SK-N-MC (cell line): ENCODE measurements around the gene TMEM151A.

Experiments used
- EZH2 ChIP-seq: fragments of 200-600 bp; sonication (generic); IDR thresholded peaks from one replicate; pipeline ENCODE4 v1.6.1; 2017; ENCODE audit warnings: antibody characterized with exemption
- FOXP2 ChIP-seq: optimal IDR thresholded peaks from 2 replicates; pipeline ENCODE3; 2011; ENCODE audit warnings: mild to moderate bottlenecking, moderate library complexity; ENCODE audit not compliant: insufficient read depth; ENCODE audit errors: extremely low read length, control extremely low read depth
- POLR2AphosphoS5 ChIP-seq: IDR thresholded peaks from 2 replicates; pipeline ENCODE4 v1.6.1; 2012; ENCODE audit warnings: mild to moderate bottlenecking, low read depth, low read length, borderline replicate concordance

- TF ChIP-seq POLR2AphosphoS5 (no peak), FOXP2 (no peak), EZH2 (no peak)
Observed at GRCh38 chr11:66279092-66279734, 12.5 kb upstream of the TMEM151A start.
